Testis (tissue), 2 donors: ENCODE measurements around the gene ISCU.

Experiments used
- CTCF ChIP-seq, 3 experiments: fragments of 450-650 bp in 2 of 3; fragments of 200-600 bp in 1 of 3; sonication (generic) in 1 of 3; IDR thresholded peaks; one replicate each; pipeline ENCODE4 v1.5.1; 2016 to 2019; ENCODE audit warnings: antibody characterized with exemption in 3 of 3, mild to moderate bottlenecking in 2 of 3, moderate library complexity in 1 of 3
- POLR2A ChIP-seq: fragments of 450-650 bp; IDR thresholded peaks from one replicate; pipeline ENCODE4 v1.6.1; 2017; ENCODE audit warnings: antibody characterized with exemption, mild to moderate bottlenecking, moderate library complexity

GRCh38 chr12:108570743-108571608, 8.6 kb downstream of the ISCU start:
- TF ChIP-seq POLR2A: no peak
- peak in 2 of 3 experiments; percentile 23 to 28 for TF ChIP-seq CTCF (IDR thresholded peaks at IDR 0.05)
